HT-29 (cell line): ENCODE measurements around the gene CREB5. TPM values are rescaled to one million over a fixed set of nuclear protein-coding genes. Genes with fewer than 3 reads are reported as not detected.
A peak's percentile ranks its signal among the peaks of the same experiment; 100 is the strongest.

Experiments used
- DNase-seq: peaks from one replicate; pipeline ENCODE4 v3.0.0-alpha.2; 2015; ENCODE audit warnings: low spot score
- total RNA-seq: library from RNA; depleted of rRNA; stranded (reverse); fragments of >200 nt; shearing (Covaris generic); gene quantifications from 2 replicates; pipeline ENCODE4 v1.2.3, GENCODE V29; 2014

Gene CREB5
- total RNA-seq, 1 experiment from 2014 or later: 0.28 TPM

DNA sequence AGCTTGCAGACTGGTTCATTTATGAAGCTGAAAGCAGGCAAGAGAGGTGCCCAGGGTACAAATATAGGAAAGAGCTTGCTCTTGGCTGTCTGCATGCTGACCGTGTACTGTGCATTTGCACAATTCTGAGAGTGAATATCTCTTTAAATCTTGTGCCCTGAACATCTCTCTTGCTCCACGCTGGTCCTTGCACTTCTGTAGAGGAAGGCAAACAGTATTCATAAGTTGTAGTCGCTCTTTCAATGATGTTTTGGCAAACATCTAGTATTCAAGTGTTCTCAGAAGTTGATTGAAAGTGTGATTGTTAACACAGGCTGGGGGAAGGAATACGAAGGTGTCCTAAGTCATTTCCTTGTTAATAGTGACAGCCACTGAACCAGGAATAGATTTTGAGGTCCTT lies 332.6 kb downstream of the CREB5 start:
- DNase-seq: no peak

DNA sequence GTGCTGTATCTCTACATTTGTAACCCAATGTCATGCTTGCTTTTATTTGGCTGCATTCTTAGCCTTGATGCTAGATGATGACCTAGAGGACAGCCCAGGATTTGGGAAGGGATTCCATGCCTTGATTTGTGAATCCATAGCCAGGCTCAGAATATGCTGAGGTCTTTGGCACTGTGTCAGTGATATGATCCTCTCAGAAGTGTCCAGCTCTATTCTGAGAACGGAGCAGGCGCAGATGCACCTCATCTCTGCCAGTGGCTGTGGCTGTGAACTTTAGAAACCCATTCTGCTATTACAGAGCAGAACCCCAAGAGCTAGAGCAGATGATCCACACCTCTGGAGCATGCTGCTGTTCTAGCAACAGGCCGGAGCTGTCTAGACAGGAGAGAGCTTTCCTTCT lies 333.0 kb downstream of the CREB5 start:
- DNase-seq: no peak

DNA sequence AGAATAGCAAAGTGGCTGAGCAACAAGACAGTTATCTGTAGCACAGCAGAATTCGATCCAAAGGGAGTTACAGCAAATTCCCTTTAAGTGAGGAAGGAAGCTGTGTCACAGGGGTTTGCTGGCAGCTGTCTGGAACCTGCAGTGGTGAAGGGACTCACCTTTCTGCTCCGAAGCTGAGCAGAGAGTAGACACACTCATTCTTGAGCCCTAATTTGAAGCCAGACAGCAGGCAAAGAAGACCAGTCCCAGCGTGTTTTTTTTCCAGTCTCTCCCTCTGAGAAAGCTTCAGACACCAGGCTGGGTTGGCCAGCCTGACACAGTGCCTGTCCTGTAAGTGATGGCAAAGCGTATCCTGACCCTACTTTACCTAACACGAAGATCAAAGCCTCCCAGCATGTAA lies 335.1 kb downstream of the CREB5 start:
- no peak for DNase-seq

DNA sequence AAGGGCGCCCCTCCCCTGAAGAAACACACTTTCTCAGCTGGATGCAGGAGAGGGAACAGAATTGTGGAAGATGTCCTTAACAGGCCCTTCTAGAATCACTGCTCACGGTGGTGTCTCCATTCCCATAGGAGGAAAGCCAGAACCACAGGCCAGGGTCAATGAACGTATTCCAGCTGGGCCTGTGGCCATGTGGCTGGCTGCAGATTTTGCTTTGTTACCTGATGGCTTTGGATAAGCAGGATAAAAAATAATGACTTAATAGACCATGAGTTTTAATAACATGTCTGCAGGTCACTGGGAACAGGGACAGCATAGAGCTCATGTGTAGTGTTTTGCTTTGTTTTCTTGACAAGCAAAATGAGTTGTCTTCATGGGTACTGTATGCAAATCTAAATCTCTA lies 335.5 kb downstream of the CREB5 start:
- DNase-seq: no peak

DNA sequence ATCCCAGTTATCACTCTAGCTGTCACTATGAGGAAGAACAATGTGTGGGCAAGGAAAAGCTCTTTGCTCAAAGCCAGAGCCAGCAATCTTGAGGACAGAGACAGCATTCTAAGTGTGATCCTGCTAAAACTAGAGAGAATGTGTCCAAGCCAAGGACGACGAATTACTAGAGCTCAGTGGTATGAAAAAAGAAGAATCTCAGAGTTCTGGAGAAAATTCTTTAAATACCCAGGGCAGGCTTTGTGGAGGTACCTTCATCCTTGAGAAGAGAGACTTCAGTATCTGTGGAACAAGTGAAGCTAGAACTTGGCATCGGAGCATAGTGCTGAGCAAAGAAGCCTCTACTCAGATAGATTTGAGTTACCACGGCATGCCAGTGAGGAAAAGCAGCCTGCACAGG lies 336.0 kb downstream of the CREB5 start:
- no peak for DNase-seq

DNA sequence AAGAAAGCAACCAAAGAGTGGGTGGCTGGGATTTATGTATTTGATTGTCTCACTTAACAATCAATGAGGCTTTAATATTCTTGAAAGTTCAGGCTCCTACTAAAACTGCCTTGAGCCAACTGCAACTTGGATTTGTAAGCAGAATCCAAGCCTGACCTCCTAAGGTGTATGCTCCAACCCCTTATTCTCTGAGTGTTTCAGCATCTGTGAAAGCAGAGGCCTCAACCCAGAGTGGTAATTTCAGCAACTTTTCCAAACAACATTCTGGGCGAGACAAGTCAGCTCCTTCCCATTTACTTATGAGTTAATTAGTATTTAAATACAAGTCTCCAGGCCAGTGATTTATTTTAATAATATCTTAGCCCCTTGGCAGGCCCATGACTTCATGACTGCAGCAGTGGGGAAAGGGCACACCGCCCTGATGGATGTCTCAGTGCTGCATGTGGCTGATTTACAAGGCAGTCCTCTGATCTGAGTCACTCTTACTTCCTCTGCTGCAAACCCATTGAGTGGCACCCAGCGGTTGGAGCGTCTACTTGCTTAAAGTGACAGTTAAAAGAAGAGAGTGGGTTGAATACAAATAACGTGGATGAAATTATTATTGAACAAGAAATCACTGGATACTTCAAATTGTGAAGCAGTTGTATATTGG lies 336.7 kb downstream of the CREB5 start:
- DNase-seq: peak; percentile 32

DNA sequence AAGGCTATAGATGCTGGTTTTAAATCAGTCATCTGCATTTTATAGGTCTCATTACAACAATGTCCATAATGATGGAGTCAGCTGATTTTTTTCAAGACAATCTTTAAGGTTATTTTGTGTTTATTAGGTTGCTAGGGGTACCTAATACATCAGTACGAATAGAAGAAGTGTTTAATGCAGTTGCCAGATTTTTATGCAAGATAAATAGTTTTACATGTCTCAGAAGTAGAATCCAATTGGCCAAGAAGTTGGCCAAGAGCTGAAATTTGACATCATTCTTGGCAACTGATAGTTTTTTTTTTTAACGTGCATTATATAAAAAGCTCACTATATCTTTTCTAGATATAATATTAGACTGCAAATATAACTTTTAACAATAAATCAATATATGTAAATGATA lies 337.3 kb downstream of the CREB5 start:
- no peak for DNase-seq

DNA sequence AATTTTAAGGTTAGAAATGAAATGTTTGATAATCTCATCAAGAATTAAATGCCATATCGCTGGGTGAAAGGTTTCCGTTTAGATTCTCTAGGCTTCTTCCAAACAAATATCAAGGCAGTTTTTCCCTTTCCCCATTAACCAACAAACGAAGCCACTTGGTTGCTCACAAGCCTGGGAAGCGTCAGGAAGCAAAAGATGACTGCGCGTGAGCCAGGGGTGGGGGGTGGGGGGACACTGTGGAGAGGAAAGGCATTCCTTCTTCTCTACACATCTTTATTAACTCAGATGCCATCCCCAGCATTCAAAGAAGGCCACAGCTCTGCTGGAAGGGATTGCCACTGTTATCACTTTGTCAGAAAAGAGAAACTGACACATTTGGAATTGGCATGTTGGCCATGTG lies 338.7 kb downstream of the CREB5 start:
- DNase-seq: no peak

DNA sequence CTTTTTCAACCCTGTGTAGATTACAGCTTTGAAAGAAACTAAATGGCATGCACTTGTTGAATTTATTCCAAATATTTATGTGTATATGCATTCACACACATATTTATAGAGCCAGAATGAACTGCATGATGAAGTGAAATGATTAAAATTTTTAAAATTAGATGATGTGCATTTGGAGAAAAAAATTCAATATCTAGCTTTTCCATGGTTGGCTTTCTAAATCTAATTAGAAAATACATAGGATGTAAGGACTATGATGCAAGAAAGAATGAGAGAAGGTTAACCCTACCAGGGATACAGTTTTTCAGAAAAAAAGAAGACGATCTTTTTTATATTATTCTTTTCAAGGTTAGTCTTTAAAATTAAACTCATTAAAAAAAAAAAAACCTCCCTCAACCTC lies 341.3 kb downstream of the CREB5 start:
- no peak for DNase-seq

DNA sequence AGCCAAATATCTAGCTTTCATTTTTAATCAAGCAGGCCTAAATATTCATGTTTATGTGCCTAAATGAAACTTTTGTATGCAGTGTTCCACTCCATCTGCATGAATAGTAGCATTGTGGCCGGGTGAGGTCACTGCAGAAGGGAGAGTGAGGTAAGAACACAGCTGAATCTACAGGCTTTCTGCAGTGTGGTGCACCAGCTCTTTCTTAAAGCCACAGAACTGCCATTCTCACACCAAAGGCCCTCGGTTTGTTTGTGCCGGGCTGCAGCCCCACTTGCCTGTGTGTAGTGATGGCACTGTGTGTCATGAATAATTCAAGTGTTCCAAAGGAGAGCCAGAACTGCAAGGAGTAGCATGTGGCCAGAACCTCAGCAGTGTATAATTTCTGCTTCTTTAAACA lies 341.7 kb downstream of the CREB5 start:
- DNase-seq: no peak

DNA sequence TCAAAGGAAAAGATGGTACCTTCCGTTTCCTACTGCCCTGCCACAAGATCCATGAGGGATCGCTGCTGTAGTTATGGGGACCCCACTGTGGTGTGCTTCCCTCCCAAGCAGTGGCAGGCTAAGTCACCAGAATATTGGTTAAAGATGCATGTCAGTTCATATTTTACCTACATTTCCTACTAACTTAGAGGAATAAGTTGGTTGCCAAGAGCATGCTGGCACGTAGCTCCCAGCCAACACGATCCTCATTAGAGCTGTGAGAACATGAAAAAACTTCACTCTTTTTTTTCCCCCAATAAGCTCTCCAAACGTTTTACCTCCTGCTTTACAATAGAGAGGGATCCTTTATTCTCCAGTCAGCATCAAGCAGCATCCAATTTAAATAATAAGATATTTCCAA lies 342.1 kb downstream of the CREB5 start:
- DNase-seq: no peak

DNA sequence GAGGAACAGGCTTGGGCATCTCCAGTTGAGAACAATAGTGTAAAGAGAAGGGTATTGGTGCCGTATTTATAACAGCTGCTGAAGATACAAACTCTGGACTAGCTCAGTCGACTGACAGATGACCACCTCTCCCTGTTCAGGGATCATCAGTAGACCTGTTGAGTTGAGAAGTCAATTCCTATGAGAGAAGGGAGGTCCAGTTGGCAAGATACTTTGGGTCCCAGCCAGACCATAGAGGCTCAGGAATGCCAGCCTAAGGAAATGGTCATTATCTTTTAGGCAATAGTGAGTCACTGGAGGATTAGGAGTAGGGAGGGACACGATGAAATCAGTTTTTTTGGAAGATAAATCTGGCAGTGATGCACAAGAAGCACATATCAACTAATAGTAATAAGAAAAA lies 342.9 kb downstream of the CREB5 start:
- DNase-seq: no peak

DNA sequence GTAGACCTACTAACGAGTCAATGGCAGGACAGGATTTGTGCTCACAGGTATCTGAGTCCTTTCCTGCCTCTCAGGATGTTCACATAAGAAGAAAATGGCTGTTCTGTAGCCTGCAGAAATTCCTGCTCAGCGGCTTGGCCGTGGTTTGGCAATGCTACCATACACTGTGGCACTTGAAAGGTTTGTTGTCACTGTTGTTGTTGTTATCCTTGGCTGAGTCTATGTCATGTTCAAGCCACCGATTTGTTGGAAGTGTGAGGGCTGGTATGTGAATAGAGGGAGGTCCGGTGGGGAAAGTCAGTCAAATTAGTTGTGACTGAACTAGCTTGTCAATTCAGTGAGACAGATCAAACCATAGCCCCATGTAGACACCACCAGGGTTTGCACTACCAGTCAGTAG lies 345.9 kb downstream of the CREB5 start:
- no peak for DNase-seq

DNA sequence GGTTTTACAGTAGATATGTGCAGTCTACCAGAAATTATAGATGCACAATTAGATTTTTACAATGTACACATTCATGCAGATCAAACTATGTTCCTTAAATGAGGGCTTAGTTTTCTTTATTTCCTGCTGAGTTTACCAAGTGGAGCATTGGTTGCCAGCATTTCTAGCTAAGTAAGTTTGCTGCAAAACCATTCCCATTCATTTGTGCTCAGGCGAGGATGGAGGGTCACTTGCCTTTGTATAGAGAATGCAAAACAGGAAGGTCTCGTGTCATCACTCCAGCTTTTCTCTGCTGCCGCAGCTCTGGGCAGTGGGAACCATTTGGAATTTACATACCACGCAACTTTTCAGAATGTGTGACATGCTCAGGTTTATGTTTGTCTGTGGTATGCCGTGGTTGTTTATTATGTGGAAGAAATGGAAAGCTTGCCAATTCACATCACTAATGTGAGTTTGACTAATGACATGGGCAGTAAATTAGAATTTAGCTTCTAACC lies 347.2 kb downstream of the CREB5 start:
- DNase-seq: no peak

DNA sequence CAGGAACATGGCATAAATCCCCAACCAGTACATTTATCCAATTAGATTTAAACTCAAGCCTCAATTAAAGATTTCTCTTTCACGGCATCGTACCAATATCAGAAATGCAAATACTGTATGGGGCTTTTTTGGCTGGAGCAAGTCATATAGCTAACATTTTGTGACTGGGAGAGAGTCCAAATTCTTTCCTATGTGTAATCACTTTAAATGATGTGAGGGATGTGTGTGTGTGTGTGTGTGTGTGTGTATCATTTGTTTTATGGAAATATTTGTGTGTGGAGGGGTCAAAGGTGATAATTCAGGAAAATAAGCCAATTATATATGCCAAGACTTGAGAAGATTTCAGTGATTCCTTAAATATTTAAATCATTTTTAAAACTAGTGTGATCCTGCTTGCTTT lies 349.2 kb downstream of the CREB5 start:
- no peak for DNase-seq

DNA sequence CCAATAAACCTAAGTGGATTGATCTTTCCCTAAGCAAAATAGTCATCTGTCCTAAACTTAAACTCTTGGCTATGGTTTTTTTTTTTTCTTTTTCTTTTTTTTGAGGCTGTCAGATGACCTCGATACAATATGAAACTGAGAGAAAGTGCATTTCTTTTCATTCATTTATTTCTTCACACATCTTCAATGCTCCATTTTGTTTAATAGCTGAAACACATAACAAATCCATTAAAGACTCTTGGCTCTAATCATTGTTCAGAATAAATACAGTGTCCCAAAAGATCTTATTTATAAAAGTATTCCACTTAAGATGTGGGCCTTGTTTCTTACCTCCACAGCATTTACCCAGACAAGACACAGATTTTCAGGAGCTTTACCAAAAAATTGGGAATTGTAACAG lies 350.3 kb downstream of the CREB5 start:
- DNase-seq: no peak

DNA sequence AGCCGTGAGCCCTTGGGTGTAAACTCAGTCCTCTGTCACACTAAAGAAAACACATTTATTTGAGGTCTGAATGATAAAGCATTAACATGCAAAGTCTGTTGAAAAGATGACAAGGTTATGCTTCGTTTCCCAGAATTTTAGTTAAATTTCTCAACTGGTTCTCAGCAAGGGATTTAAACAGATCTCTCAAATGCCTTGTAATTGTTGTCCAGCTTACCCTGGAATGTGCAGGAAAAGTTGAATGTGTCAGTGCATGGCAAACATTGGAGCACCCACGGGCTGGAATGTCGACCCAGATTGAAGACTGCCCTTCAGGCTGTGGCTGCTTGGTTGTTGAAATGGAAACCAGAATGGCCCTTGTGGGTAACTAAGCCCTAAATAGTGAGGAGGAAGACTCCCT lies 354.0 kb downstream of the CREB5 start:
- no peak for DNase-seq

DNA sequence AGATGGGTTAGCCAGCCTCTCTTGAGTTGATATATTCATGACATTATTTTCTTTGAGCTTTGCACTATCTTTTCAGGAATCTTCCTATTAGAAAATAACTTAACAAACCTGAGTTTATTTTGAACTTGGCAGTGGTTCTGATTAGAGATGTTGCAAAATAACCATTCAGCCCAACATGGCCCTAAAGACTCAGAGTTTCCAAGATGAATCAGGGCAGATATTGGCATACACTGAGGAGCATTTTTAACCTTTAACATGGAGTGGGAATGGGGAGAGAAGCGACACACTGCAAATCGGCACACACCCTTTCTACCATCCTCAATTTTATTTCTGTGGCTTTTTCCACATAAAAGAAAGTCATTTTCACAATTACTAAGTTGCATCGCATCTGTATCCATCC lies 355.0 kb downstream of the CREB5 start:
- no peak for DNase-seq

DNA sequence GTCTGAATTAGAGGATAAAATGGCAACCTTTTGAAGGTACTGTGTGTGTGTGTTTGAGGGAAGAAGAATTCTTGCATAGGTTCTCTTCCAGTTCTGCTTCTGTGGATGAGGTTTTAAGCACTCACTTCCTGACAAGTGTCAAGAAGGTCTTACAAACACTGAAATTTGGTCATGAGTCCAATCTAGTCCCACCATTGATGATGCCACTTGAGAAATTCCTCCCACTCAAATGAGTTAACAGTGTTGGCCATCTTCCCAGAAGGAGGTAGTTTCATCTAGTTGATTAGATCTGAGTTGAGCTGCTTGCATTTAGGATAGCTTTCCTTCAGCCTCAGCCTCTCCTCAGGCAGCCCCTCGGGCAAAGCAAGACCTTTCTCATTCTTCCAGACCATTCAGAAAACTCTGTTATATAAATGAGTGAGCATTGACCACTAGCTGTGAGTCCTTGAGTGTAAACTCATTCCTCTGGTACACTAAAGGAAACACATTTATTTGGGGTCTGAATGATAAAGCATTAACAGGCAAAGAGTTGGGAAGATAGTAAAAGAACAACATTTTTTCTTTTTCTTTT lies 356.3 kb downstream of the CREB5 start:
- DNase-seq: no peak

DNA sequence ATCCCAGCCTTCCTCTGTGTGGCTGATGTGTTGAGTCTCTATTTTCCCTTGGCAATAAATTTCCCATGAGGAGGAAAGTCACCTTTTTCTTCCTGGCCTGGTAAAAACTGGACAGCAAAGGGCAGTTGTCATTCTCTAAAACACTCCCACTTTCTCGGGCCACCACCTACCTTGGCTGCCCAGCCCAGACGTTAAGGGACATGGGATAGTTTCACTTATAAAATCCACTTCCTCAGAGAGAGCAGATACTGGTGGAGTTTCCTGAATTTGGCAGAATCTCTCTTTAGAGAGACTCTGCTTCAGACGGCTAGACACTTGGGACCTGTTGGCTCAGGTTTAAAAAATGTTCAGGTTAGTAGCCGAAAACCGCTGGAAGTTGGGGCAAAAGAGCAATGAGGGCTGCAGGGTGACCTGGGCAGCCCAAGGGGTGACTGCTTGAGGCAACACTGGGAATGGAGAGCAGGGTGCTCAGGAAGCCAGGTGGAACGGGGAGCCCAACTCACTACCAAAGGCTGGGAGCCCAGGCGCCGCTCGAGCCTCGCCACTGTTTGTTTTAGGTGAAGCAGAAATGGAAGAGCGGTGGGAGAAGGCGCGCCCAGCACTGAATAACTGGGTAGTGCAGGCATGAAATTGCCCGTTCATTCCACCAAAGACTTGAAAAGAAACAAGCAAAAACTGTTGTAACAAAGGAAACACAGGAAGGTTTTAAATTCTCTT lies 359.7 kb downstream of the CREB5 start:
- no peak for DNase-seq

DNA sequence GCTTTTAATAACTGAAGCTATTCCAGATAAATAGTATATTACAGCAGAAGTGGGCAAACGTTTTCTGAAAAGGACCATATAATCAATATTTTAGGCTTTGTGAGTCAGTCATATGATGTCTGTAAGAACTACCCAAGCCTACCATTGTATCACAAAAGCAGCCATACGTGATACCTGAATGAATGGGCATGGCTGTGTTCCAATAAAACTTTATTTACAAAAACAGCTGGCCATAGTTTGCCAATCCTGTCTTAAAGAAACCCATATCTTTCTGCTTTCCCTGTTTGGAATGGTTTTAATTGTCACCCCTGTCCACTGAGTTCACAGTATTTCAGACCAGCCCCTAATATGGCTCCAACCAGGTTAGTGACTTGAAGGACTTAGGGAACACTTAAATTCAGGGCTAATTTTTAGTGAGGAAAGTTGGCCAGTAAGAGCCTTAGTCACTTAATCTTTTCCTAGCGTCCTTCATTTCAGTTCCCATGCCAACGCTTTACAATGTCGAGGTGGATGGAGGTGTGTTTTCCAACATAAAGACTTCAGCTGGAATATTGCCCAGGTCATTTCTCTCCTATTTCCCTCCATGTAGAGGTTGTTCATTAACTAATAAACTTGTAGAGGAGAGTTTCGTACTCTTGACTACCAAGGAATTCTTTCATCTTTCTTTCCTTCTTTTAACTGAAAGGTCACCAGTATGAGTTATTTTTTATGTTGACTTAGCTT lies 361.3 kb downstream of the CREB5 start:
- DNase-seq: peak; percentile 27

DNA sequence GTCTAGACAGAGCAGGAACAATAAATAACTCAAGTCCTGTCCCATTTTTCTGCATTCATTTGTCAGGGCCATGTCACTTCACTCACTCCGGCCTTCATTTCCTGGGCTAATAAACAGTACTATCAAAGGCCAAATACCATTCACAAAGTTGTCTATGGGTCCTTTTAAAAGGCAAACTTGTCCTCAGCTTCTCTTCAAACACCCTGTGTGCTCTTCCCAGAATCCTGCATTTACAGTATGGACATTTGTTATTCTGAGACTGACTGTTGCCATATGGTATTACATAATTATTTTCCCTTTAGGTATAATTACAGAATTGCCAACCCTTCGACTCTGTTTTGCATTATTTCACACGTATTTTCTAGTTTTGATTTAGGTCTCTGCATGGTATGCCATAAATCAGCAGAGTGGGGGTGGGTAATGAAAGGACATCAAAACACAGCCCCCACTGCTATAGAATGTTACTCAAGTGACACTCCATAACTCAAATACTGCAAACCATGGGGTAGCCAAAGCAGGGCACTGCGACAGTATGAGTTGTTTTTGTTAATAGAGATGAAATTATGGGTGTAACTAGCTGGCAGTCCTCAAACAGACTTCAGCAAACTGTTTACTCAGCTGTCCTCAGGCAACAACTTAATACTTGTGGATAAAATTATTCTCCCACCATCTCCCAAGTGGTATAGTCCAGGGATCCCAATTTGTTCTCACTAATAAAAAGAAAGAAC lies 362.1 kb downstream of the CREB5 start:
- no peak for DNase-seq
